ENCODE data around the gene CRISPLD2.

The CRISPLD2 gene

DNA sequence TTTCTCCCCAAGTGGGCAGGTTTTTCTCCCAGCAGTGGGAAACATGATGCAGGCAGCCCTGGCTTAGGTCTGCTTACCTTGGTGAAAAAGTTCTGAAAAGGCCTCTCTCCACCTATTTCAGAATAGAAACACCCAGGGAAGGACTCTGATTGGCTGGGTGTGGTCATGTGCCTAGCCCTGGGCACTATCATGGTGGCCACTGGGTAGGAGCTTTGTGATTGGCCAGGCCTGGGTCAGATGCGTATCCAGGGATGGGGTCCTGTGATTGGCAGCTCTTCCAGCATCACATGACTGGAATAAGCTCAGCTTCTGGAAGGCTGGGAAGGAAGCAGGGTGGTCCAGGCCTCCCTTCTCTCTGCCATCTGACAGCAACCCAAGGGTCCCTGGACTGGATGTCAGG lies 138.0 kb downstream of the CRISPLD2 start:
- DNase-seq (ENCODE audit: low spot score in 2 of 2) (no peak), ATAC-seq (no peak)
- H3K9me3 Mint-ChIP-seq = no peaks in the 10 kb centered on the region
- no peak overlapping the region for H3K4me3 Mint-ChIP-seq
- H3K36me3 Mint-ChIP-seq = no peaks in the 10 kb centered on the region
- H3K27ac Mint-ChIP-seq = peak overlapping the region; percentile 37
- H3K4me1 Mint-ChIP-seq = no peaks in the 10 kb centered on the region
